Inferior parietal cortex (tissue), 1 donor: Measurements from ENCODE around the gene ESPN.
"Not testable (repeated sequence)": the region's sequence is repeated elsewhere in the genome, so short reads cannot be mapped to it uniquely, and the experiment has no call there.

Experiments used
- DNase-seq: peaks from one replicate; pipeline ENCODE4 v3.0.0-alpha.2; 2016; ENCODE audit errors: extremely low spot score

Gene ESPN, protein sequence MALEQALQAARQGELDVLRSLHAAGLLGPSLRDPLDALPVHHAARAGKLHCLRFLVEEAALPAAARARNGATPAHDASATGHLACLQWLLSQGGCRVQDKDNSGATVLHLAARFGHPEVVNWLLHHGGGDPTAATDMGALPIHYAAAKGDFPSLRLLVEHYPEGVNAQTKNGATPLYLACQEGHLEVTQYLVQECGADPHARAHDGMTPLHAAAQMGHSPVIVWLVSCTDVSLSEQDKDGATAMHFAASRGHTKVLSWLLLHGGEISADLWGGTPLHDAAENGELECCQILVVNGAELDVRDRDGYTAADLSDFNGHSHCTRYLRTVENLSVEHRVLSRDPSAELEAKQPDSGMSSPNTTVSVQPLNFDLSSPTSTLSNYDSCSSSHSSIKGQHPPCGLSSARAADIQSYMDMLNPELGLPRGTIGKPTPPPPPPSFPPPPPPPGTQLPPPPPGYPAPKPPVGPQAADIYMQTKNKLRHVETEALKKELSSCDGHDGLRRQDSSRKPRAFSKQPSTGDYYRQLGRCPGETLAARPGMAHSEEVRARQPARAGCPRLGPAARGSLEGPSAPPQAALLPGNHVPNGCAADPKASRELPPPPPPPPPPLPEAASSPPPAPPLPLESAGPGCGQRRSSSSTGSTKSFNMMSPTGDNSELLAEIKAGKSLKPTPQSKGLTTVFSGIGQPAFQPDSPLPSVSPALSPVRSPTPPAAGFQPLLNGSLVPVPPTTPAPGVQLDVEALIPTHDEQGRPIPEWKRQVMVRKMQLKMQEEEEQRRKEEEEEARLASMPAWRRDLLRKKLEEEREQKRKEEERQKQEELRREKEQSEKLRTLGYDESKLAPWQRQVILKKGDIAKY

DNA sequence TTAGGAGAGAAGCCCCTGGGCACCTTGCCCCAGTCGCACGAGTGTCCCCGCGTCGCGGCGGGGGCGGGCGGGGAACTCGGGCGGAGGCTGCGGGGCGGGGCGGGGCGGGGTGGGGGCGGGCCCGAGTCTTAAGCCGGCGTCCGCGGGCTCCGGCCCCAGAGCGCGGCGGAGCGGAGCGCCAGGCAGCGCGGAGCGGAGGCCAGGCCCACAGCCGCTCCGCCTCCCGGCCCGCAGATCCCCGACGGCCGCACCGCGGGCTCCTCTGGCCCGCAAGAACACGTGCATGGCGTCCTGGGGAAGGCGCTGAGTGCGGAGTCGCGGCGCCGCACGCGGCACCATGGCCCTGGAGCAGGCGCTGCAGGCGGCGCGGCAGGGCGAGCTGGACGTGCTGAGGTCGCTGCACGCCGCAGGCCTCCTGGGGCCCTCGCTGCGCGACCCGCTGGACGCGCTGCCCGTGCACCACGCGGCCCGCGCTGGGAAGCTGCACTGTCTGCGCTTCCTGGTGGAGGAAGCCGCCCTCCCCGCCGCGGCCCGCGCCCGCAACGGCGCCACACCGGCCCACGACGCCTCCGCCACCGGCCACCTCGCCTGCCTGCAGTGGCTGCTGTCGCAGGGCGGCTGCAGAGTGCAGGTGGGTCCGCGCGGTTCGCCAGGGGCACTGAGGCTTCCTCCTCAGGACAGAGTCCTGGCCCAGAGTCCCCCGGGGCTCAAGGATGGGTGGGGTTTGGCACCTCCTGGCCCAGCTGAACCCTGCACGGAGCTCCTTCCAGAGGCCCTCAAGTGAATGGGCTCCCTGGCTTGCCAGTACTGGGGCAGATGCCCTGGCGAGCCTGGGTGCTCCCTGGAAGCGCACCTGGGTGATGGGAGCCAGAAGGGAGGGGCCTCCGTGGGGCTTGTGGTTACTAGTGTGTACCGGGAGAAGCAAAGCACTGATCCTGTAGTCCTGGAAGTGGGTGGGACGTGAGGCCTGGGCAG lies at the start of gene ESPN:
Gene ESPN (plus strand): TSS at position 158 of the 975 bp plus-strand sequence. CDS start 180 bp downstream, at position 338.
- DNase-seq = no peak

DNA sequence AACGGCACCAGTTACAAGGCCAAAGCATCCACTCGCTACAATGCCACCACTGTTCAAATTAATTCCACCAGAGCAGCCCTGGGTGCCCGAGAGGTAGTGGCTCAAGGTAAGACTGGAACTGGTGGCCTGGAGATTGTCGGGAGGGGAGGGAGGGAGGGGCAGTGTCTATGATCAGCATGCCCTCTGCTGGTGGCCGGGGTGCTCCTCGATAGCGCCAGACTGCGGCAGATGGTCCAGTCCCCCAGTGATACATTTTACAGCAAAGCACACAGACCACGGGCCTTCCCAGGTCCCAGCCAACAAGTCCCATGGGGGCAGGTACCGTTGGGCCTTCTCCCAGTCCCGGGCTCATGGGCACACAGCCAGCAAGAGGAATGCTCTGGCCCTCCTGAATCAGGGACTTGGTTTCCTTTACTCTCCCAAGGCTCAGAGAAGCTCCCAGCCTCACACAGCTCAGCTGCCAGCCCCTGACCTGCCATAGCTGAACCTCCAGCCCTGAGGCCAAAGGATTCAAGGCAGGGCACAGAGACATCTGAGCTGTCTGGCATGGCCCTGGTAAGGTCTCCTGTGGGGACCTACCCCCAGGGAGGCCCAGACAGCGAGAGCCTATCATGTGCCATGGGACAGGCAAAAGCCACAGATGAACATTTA lies 46.4 kb upstream of the ESPN start:
- DNase-seq = no peak

DNA sequence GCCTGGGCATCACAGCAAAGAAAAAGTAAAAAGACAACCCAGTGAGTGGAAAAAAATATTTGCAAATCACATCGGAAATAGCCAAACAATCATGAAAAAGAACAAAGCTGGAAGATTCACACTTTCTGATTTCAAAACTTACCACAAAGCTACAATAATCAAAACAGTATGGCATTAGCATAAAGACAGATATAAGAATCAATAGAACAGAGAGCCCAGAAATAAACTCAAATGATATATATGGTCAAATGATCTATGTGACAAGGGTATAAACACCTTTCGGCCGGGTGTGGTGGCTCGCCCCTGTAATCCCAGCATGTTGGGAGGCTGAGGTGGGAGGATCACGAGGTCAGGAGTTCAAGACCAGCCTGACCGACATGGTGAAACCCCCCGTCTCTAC lies 44.5 kb upstream of the ESPN start:
- no peak for DNase-seq

DNA sequence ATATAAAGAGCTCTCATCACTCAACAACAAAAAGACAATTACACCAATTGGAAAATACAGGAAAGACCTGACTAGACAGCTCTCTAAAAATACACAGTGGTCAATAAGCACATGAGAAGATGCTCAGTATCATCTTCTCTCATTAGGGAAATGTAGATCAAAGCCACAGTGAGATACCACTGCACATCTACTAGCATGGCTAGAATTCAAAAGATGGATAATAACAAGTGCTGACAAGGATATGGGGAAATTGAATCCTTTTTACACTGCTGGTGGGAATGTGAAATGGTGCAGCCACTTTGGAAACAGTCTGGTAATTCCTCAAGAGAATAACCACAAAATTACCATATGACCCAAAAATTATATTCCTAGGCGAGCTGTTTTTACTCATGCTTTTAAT lies 40.4 kb upstream of the ESPN start:
- DNase-seq = no peak

DNA sequence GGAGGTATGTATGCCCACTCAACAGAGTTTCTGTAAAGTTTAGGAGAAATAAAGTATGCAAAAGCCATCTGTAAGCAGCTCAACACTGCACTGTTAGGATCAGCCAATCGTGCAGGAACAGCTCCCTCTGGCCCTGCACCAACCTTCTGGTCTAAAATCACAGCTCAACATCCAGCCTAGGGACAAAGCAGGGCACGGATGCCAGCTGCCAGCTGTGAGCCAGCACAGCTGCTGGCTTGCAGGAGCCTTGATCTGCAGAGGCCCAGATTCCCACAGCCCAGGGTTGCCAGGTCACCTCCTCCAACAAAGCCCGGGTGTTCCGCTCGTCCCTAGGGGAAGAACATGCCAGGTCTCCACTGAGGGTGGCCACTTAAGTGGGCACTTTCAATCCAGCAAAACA lies 39.6 kb upstream of the ESPN start:
- DNase-seq = peak; percentile 72

DNA sequence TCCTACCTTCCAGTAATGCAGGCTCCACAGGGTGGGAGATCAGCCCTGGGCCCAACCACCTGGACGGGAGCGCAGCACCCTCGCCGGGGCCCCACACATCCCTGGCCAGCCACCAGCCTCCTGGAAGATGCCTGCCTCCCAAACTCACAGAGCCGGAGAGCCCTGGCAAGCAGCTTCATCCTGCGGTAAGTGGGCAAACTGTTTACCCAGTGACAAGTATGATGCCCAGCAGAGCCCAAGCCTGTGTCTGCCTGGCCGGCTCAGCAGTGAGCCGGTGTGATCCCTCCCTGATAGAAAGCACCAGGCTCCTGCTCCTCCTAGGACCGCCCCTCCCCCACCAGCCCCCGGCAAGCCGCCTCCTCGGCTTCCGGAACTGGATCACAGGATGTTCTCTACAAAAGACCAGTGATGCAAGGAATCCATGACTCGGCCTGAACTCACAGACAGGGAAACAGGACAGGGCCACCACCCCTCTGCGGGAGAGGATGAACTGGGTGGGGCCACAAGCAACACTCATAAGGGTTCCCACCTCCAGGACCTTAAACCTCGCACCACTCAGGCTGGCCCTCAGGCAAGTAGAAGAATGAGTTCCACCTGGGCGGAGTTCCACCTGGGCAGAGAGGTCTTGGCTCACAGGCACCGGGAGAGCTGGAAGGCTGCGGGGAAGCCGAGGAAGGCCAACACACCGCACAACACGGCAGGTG lies 38.9 kb upstream of the ESPN start:
- no peak for DNase-seq

DNA sequence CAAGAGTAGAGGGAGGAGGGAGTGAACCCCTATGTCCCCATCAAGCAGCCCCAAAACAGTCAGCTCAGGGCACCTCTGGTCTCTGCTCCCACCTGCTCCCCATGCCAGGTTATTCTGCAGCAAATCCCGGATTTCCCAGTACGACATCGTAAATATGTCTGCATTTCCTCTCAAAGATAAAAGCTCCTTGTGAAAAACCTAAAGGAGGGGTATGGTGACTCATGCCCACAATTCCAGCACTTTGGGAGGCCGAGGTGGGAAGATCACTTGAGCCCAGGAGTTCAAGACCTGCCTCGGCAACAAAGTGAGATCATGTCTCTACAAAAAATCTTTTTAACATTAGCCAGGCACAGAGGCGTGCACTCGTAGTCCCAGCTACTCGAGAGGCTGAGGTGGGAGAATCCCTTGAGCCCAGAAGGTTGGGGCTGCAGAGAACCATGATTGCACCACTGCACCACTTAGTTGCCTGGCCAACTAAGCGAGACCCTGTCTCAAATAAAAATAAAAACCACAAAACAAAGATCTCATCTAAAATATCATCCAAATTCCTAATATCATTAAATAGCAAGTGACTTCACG lies 38.1 kb upstream of the ESPN start:
- DNase-seq = no peak

DNA sequence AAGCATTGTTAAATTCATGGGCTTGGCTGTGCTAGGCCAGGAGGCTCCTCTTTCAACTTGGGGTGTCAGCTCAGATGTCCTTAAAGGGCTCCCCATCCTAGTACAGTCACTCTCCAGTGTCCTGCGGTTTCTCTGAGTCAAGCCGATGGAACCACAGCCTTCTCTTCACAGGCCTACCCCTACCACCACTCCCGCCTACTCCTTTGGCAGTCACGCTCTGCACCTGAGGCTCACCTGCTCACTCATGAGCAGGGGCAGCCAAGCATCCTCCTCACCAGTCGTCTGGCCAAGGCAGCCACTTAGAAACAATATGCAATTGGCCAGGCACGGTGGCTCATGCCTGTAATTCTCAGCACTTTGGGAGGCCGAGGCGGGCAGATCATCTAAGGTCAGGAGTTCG lies 34.6 kb upstream of the ESPN start:
- no peak for DNase-seq

DNA sequence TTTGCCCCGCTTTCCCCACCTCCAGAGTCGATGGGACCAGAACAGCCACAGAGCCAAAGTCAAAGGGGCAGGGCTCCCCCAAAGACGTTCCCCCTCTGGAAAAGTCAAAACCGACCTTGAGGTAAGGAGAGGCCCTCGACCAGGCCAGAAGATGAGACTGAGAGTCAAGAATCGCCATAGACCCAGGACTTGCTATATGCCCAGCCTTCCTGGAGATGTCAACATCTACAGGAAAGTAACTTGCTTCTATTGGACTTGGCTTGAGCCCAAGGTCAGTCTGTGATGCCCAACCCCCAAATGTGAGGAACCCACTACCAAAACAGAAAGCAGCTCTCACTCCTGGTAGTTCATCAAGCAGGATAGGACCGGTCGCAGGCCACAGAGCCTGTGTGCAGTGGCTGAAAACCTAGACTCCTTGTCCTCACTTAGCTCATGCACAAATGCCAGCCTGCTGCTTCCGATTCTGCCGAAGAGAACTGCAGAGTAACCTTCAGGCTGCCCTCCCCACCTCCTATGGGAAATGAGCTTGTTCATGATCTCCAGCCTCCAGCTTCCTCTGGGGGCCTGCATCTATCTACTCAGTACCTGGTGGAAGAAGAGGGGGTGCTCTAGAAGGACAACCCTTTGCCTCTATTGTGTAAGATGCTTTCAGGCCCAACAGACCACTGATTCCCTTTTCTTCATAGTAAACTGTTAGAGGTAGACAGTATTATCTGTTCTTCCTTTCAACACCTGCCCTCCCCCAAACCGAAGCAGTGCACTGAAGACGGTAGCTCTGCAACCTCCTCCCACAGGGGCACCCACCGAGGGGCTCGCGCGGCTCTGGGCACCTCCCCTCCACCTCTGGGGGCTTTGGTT lies 32.4 kb upstream of the ESPN start:
- peak; percentile 35 for DNase-seq

DNA sequence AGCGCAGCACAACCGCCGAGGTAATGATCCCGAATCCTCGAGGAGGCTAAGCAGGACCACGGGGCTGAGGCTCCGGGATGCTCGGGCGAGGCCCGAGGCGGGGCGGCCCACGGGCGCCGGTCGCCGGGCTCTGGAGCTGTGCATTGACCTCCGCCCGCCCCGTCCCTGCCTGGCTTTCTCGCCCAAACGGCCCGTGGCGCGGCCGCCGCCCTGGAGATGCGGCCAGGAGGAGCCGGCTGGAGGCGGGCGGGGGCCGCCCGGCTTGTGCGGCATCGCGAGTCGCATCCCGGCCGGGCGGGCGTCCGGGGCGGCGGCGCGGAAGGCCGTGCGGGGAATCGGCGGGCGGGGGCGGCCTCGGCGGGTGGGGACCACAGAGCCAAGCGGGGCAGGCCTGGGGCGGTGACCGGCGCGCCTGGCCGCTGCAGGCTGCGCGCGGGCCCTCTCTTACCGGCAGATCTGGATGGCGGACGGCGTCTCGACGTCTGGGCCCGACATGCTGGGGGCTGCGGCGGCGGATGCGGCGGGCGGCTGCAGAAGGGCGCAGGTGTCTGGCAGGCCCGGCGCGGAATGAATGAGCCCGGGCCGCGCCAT lies 31.7 kb upstream of the ESPN start:
- no peak for DNase-seq

DNA sequence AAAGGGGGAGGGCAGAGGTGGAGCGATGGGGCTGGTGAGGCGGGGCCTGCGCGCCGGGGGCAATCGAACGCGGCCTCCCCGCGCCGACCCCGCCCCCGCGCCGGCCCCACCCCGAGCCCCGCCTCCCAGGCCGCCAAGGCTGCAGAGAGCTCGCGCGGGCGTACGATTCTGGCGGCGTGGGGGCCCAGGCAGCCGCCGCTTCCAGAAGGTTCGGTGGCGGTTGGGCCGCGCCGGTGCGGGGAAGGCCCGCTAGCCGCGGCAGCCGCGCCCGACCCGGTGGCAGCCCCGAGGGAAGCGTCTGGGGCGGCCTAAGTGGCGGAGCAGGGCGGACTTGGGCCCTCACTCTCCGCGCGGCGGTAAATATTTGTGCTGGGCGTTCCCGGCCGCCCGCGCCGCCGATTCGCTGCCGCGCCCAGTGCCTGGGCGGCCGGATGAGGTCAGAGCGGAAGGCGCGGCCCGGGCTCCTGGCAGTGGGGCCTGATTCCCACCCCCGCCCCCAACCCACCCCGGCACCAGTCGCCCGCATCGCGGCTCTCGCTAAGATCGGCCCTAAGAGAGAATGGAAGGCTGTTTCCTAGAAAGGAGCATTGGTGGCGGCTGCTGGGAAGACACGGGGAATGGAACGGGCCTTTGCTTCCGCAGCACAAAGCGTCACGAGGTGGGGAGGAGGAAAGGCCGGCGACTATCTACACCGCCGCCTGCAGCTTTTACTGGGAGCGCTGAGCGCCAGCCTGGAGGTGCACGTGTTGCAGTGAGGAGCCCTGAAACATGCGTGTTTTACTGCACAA lies 31.0 kb upstream of the ESPN start, which contains the start of gene ACOT7:
Gene ACOT7 (minus strand): TSS at position 368 of the 788 bp plus-strand sequence. CDS start 368 bp downstream, outside the sequence.
- peak; percentile 81 for DNase-seq

DNA sequence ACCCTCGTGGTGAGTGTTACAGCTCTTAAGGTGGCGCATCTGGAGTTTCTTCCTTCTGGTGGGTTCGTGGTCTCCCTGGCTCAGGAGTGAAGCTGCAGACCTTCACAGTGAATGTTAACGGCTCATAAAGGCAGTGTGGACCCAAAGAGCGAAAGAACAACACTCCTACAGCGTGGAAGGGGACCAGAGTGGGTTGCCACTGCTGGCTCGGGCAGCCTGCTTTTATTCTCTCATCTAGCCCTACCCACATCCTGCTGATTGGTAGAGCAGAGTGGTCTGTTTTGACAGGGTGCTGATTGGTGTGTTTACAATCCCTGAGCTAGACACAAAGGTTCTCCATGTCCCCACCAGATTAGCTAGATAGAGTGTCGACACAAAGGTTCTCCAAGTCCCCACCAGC lies 29.4 kb upstream of the ESPN start:
- DNase-seq = not testable (repeated sequence)

DNA sequence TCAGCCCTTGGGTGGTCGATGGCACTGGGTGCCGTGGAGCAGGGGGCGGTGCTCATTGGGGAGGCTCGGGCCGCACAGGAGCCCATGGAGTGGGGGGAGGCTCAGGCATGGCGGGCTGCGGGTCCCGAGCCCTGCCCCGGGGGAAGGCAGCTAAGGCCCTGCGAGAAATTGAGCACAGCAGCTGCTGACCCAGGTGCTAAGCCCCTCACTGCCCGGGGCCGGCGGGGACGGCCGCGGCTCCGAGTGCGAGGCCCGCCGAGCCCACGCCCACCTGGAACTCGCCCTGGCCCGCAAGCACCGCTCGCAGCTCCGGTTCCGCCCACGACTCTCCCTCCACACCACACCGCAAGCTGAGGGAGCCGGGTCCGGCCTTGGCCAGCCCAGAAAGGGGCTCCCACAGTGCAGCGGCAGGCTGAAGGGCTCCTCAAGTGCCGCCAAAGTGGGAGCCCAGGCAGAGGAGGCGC lies 28.8 kb upstream of the ESPN start:
- not testable (repeated sequence) for DNase-seq

DNA sequence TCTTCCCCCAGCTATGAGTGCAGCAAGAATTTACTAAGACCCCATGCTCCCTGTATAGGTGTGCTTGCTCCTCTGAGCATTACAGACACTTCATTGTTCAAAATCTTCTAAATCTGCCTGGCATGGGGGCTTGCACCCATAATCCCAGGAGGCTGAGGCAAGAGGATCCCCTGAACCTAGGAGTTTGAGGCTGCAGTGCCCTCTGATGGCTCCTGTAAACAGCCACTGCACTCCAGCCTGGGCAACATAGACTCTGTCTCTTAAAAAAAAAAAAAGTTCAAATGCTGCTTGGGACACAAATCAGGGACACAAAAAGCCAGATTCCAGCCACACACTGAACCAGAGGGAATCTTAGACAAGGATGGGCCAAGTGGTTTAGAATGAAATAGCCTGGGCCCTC lies 27.6 kb upstream of the ESPN start:
- DNase-seq = no peak

DNA sequence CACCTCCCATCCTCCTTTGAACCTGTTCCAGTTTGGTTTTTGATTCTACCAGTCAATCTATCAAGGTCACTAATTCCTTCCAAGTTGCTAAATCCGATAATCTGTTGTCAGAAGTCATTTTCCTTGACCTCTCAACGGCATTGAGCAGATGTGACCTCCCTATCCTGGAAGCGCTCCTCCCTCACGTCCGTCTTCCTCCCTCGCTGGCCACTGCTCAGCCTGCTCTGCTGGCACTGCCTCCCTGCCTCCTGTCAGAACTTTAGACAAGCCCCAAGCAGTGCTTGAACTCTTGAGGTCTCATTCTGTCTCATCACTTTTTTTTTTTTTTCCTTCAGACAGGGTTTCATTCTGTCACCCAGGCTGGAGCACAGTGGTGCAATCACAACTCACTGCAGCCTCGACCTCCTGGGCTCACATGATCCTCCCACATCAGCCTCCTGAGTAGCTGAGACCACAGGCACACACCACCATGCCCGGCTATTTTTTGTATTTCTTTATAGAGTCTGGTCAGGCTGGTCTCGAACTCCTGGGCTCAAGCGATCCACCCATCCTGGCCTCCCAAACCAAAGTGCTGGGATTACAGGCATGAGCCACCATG lies 26.6 kb upstream of the ESPN start:
- DNase-seq = no peak

DNA sequence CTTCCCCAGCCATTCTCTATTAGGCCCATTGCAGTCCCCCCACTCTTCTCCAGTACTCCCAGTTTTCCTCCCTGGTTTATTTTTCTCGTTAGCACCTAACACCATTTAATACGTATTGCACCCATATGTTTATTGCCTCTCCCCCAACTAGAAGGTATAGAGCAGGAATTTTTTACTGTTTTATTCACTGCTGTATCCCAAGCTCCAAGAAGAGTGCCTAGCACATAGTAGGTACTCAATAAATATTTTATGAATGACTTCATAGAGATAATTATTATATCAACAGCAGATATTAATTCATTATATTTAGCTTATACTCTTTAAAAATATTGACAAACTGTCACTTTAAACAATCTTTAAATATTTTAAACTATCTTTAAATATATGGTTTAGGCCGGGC lies 25.3 kb upstream of the ESPN start:
- no peak for DNase-seq

DNA sequence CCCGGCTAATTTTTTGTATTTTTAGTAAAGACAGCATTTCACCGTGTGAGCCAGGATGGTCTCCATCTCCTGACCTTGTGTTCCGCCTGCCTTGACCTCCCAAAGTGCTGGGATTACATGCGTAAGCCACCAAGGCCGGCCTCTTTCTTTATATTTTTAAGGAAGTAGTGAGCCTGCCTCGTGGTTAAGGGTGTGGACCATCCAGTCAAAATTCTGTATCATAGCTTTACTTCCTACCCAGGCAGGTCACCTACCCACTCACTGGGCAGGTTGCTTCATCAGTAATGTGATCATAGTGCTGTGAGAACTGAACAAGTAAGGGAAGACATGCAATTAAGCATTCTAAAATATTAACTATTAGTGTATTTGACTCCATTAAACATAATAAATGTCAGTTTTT lies 22.9 kb upstream of the ESPN start:
- no peak for DNase-seq
